ENCODE measurements around the gene MRPL50. TPM values are rescaled to one million over a fixed set of nuclear protein-coding genes. Genes with fewer than 3 reads are reported as not detected.

The MRPL50 gene
- total and polyA plus RNA-seq, 2 experiments from 2014 or later = 25.5 to 59.0 TPM

DNA sequence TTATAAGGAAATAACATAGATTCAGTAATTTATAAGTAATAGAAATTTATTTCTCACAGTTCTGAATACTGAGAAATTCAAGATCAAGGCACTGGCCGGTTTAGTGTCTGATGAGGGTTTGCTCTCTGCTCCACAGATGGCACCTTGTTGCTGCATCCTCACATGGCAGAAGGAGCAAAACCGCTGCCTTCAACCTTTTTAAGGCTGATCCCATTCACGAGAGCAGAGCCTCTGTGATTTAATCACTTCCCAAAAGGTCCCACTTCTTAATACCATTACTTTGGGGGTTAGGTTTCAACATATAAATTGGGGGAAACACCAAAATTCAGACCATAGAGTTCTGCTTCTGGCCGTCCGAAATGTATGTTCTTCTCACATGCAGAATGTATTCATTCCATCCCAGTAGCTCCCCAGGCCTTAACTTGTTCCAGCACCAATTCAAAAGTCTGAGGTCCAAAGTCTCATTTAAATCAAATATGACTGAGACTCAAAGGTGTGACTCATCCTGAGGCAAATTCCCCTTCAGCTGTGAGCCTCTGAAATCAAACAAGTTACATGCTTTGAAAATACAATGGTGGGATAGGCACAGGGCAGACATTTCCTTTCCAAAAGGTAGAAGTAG lies 44.2 kb downstream of the MRPL50 start (continued):
- TF ChIP-seq, protein P1, sequence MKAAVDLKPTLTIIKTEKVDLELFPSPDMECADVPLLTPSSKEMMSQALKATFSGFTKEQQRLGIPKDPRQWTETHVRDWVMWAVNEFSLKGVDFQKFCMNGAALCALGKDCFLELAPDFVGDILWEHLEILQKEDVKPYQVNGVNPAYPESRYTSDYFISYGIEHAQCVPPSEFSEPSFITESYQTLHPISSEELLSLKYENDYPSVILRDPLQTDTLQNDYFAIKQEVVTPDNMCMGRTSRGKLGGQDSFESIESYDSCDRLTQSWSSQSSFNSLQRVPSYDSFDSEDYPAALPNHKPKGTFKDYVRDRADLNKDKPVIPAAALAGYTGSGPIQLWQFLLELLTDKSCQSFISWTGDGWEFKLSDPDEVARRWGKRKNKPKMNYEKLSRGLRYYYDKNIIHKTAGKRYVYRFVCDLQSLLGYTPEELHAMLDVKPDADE (IDR thresholded peaks at IDR 0.05) = no peak
- TF ChIP-seq, protein P2, sequence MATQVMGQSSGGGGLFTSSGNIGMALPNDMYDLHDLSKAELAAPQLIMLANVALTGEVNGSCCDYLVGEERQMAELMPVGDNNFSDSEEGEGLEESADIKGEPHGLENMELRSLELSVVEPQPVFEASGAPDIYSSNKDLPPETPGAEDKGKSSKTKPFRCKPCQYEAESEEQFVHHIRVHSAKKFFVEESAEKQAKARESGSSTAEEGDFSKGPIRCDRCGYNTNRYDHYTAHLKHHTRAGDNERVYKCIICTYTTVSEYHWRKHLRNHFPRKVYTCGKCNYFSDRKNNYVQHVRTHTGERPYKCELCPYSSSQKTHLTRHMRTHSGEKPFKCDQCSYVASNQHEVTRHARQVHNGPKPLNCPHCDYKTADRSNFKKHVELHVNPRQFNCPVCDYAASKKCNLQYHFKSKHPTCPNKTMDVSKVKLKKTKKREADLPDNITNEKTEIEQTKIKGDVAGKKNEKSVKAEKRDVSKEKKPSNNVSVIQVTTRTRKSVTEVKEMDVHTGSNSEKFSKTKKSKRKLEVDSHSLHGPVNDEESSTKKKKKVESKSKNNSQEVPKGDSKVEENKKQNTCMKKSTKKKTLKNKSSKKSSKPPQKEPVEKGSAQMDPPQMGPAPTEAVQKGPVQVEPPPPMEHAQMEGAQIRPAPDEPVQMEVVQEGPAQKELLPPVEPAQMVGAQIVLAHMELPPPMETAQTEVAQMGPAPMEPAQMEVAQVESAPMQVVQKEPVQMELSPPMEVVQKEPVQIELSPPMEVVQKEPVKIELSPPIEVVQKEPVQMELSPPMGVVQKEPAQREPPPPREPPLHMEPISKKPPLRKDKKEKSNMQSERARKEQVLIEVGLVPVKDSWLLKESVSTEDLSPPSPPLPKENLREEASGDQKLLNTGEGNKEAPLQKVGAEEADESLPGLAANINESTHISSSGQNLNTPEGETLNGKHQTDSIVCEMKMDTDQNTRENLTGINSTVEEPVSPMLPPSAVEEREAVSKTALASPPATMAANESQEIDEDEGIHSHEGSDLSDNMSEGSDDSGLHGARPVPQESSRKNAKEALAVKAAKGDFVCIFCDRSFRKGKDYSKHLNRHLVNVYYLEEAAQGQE (IDR thresholded peaks at IDR 0.05; ENCODE audit: unreplicated experiment) = no peak
- TF ChIP-seq EZH2 (IDR thresholded peaks at IDR 0.05; ENCODE audit: low read depth, unreplicated experiment) = no peak

DNA sequence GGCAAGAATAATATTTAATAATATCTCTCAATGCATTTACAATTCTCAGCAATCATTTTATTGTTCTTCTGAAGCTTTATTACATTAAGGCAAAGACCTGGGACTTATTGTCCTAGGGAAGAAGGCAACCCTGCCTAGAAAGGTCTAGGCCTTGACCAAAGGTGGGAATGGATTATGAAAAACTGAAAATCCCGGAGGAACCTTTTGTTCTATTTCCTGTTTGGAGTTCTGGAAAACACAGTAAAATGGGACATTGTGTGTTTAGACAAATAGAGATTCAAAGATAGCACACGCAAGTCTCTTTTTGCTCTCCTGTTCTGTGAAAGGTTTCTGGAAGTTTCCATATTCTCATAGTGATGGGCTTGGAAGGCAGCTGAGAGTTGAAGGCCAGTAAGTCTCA lies 44.7 kb downstream of the MRPL50 start:
- H4K20me1 ChIP-seq (replicated peaks; ENCODE audit: insufficient read depth) = no peaks in the 10 kb centered on the region
- H3K9me3 Mint-ChIP-seq = peaks cover 3% of the 10 kb centered on the region; the same call in 1 of the 3 replicates
- H3K79me2 ChIP-seq (replicated peaks; ENCODE audit: insufficient read depth) = no peaks in the 10 kb centered on the region
- H3K27ac Mint-ChIP-seq = no peak overlapping the region
- H3K9me2 ChIP-seq (ENCODE audit: insufficient read depth) = peaks cover 10% of the 10 kb centered on the region; the same call in 1 of the 2 replicates
- DNase-seq (ENCODE audit: low spot score) (no peak), ATAC-seq (no peak)
- no peak overlapping the region for H3K4me3 Mint-ChIP-seq
- no peak overlapping the region for H3K4me3 ChIP-seq
- H3K4me1 Mint-ChIP-seq = no peaks in the 10 kb centered on the region
- no peak overlapping the region for H3K4me2 ChIP-seq
- no peaks in the 10 kb centered on the region for H3K27me3 ChIP-seq (ENCODE audit: insufficient read depth)
- no peaks in the 10 kb centered on the region for H3F3A ChIP-seq (replicated peaks; ENCODE audit: low read depth)
- no peak overlapping the region for H3K27ac ChIP-seq (ENCODE audit: low read depth)
- H3K36me3 Mint-ChIP-seq (ENCODE audit: low read depth) = no peaks in the 10 kb centered on the region
- peaks cover 4% of the 10 kb centered on the region for H3K27me3 Mint-ChIP-seq (ENCODE audit: insufficient read depth, low read depth, poor library complexity)
- no peaks in the 10 kb centered on the region for H3K4me1 ChIP-seq (ENCODE audit: insufficient read depth)
- no peaks in the 10 kb centered on the region for H3K36me3 ChIP-seq (ENCODE audit: insufficient read depth)
- H2AFZ ChIP-seq = no peak overlapping the region
- TF ChIP-seq EZH2phosphoT487 (IDR thresholded peaks at IDR 0.05; ENCODE audit: unreplicated experiment) (no peak), JUNB (IDR thresholded peaks at IDR 0.05; ENCODE audit: unreplicated experiment) (no peak), EZH2 (IDR thresholded peaks at IDR 0.05; ENCODE audit: low read depth, unreplicated experiment) (no peak), ZNF331 (CRISPR knock-in tag; IDR thresholded peaks at IDR 0.05; ENCODE audit: low read depth) (no peak), STAT1 (IDR thresholded peaks at IDR 0.05; ENCODE audit: unreplicated experiment) (no peak)
- TF ChIP-seq, protein P1 (IDR thresholded peaks at IDR 0.05) = no peak
- TF ChIP-seq, protein P2 (IDR thresholded peaks at IDR 0.05; ENCODE audit: unreplicated experiment) = no peak

All from GM23338 (cell line).